Measurements from ENCODE around the gene CPA5. TPM values are rescaled to one million over a fixed set of nuclear protein-coding genes. Genes with fewer than 3 reads are reported as not detected.

The CPA5 gene
- total RNA-seq, 1 experiment from 2014 or later: not detected

GRCh38 chr7:130369110-130369711, 24.6 kb downstream of the CPA5 start:
- Mint-ChIP-seq H3K27me3 (ENCODE audit: low read depth) (no peaks in the 10 kb centered on the region), H3K4me3 (no peak overlapping the region), H3K27ac (no peak overlapping the region), H3K36me3 (ENCODE audit: insufficient read depth in 1 of 3, low read depth in 3 of 3) (peaks cover 0 to 1% (median 0%) of the 10 kb centered on the region in 3 experiments; a peak in 3 of 7 replicates), H3K4me1 (peaks cover 30 to 33% of the 10 kb centered on the region in 2 experiments), H3K9me3 (peaks cover 3 to 4% of the 10 kb centered on the region in 2 experiments; a peak in 3 of 5 replicates)
- H2BK20ac ChIP-seq (ENCODE audit: low read depth, low read length, poor library complexity, severe bottlenecking): no peak overlapping the region
- H3K79me1 ChIP-seq (ENCODE audit: insufficient read depth, low read depth, low read length, poor library complexity, severe bottlenecking): no peaks in the 10 kb centered on the region
- no peak overlapping the region for H2BK15ac ChIP-seq (ENCODE audit: low read depth, low read length)
- H3K27me3 ChIP-seq (ENCODE audit: insufficient read depth, low read length): no peaks in the 10 kb centered on the region
- H3K14ac ChIP-seq (ENCODE audit: insufficient read depth, low read length): no peak overlapping the region
- no peak overlapping the region for H3K56ac ChIP-seq (ENCODE audit: insufficient read length, low read depth, low read length)
- no CpG with 5 or more reads among the region's 10 CpGs for WGBS (ENCODE audit: extremely low coverage, insufficient read length, low lambda C conversion rate)
- H4K8ac ChIP-seq (replicated peaks; ENCODE audit: insufficient read length, low read depth, low read length): no peak overlapping the region
- H3T11ph ChIP-seq (ENCODE audit: low read length): no peak overlapping the region
- TF ChIP-seq CTCF (conservative IDR thresholded peaks at IDR 0.05): no peak
- H3K9me3 ChIP-seq (ENCODE audit: control insufficient read depth, low read depth, low read length): no peaks in the 10 kb centered on the region
- H3K4me1 ChIP-seq (ENCODE audit: insufficient read depth, low read length): no peaks in the 10 kb centered on the region; the same call in 1 of the 2 replicates
- no peak overlapping the region for H4K5ac ChIP-seq (ENCODE audit: insufficient read length, low read depth, low read length)
- no peak overlapping the region for H3K23ac ChIP-seq (ENCODE audit: insufficient read length, low read depth, low read length)
- no peak overlapping the region for H3K9ac ChIP-seq (ENCODE audit: extremely low read depth, insufficient read length, low read length)
- no peak overlapping the region for H2BK12ac ChIP-seq (ENCODE audit: insufficient read length, low read depth, low read length)
- no peak overlapping the region for H2AK5ac ChIP-seq (ENCODE audit: insufficient read length, low read length)
- H2BK120ac ChIP-seq (ENCODE audit: low read depth, low read length, poor library complexity, severe bottlenecking): no peak overlapping the region
- H3K18ac ChIP-seq (ENCODE audit: insufficient read length, low read depth, low read length): no peak overlapping the region
- no peaks in the 10 kb centered on the region for H3K79me2 ChIP-seq (ENCODE audit: insufficient read depth, low read length)
- H4K20me1 ChIP-seq (ENCODE audit: control insufficient read depth, insufficient read depth, insufficient read length): no peaks in the 10 kb centered on the region
- no peak overlapping the region for H2AFZ ChIP-seq (ENCODE audit: low read length)
- H3K4ac ChIP-seq (ENCODE audit: low read depth, low read length): no peak overlapping the region
- H2BK5ac ChIP-seq (ENCODE audit: insufficient read length, low read length): no peak overlapping the region
- H3K27ac ChIP-seq (ENCODE audit: insufficient read length, low read depth, low read length): no peak overlapping the region
- H4K91ac ChIP-seq (ENCODE audit: insufficient read length, low read depth, low read length): no peak overlapping the region
- no peak overlapping the region for H3K4me2 ChIP-seq (ENCODE audit: insufficient read depth, insufficient read length, low read length)
- no peak for DNase-seq
- no peaks in the 10 kb centered on the region for H3K23me2 ChIP-seq (ENCODE audit: insufficient read length, low read depth, low read length, poor library complexity, severe bottlenecking)
